Panc1 (cell line): ENCODE measurements around the gene LRFN2. TPM values are rescaled to one million over a fixed set of nuclear protein-coding genes. Genes with fewer than 3 reads are reported as not detected.

Experiments used
- ATAC-seq: fragments of 200-7000 bp; cut with Tn5 transposase; 2 replicates; pipeline ENCODE4 v1.9.1; 2020; ENCODE audit warnings: mild to moderate bottlenecking, moderate library complexity
- BruUV-seq: library from RNA; stranded (reverse); fragments of 400-500 nt; replicated peaks from 2 replicates; lab custom pipeline; 2021; lab: Mats Ljungman, UMichigan
- CTCF ChIA-PET: fragments of 300-600 bp; sonication (Branson Sonifier 250); formaldehyde crosslinking; loops from one replicate; lab custom pipeline; 2022; ENCODE audit warnings: antibody characterized with exemption; lab: Charles Lee
- POLR2A ChIA-PET: fragments of 300-600 bp; sonication (Branson Sonifier 250); formaldehyde crosslinking; loops from one replicate; lab custom pipeline; 2022; ENCODE audit warnings: antibody characterized with exemption; lab: Charles Lee
- DNase-seq: peaks from one replicate; pipeline ENCODE4 v3.0.0-alpha.2; 2010; ENCODE audit warnings: low read depth, low spot score
- H3K27ac ChIP-seq: 2 replicates; pipeline ENCODE4 v1.5.1; 2011; ENCODE audit warnings: mild to moderate bottlenecking, low read length, inconsistent platforms
- H3K27me3 ChIP-seq: fragments of 200-500 bp; sonication (Bioruptor generic); 2 replicates; pipeline ENCODE4 v1.6.0; 2014; ENCODE audit warnings: low read length, inconsistent platforms; ENCODE audit not compliant: control insufficient read depth, insufficient read depth
- H3K36me3 ChIP-seq: fragments of 200-500 bp; sonication (Bioruptor generic); 2 replicates; pipeline ENCODE4 v1.5.1; 2014; ENCODE audit warnings: inconsistent platforms, mild to moderate bottlenecking, low read length, moderate library complexity; ENCODE audit not compliant: control insufficient read depth, insufficient read depth
- H3K4me1 ChIP-seq: 2 replicates; pipeline ENCODE4 v1.5.1; 2011; ENCODE audit warnings: inconsistent platforms, mild to moderate bottlenecking, low read length, moderate library complexity; ENCODE audit not compliant: control insufficient read depth, insufficient read depth
- H3K4me3 ChIP-seq, 2 experiments: 2 replicates each; pipeline ENCODE4 v1.5.1; 2011 to 2012; ENCODE audit warnings: low read depth in 2 of 2, low read length in 2 of 2, mild to moderate bottlenecking in 2 of 2, inconsistent platforms in 1 of 2, moderate library complexity in 1 of 2
- H3K9me3 ChIP-seq: fragments of 200-500 bp; sonication (Bioruptor generic); 2 replicates; pipeline ENCODE4 v1.5.1; 2014; ENCODE audit warnings: low read depth, mild to moderate bottlenecking, inconsistent platforms, low read length, moderate library complexity; ENCODE audit not compliant: control insufficient read depth, insufficient read depth
- CTCF ChIP-seq: fragments of 450-650 bp; IDR thresholded peaks from 2 replicates; pipeline ENCODE4 v1.5.1; 2017; ENCODE audit warnings: mild to moderate bottlenecking
- POLR2AphosphoS5 ChIP-seq: IDR thresholded peaks from 2 replicates; pipeline ENCODE4 v1.6.1; 2012; ENCODE audit warnings: mild to moderate bottlenecking, low read depth, low read length, moderate library complexity
- REST ChIP-seq, 2 experiments: IDR thresholded peaks; 2 replicates each; pipeline ENCODE4 v1.6.1; 2011 to 2012; ENCODE audit warnings: low read depth in 2 of 2, control low read depth in 1 of 2, low read length in 1 of 2, mild to moderate bottlenecking in 1 of 2, moderate library complexity in 1 of 2; ENCODE audit not compliant: insufficient read depth in 1 of 2
- SIN3A ChIP-seq: IDR thresholded peaks from 2 replicates; pipeline ENCODE4 v1.6.1; 2012; ENCODE audit warnings: low read depth, mild to moderate bottlenecking, low read length, moderate library complexity, borderline replicate concordance; ENCODE audit not compliant: insufficient read depth
- TCF7L2 ChIP-seq: IDR thresholded peaks from 2 replicates; pipeline ENCODE4 v1.6.1; 2011; ENCODE audit warnings: mild to moderate bottlenecking, low read depth, low read length, inconsistent platforms
- in situ Hi-C: cut with HindIII; loops from 2 replicates; pipeline ENCODE4 v1.10.0; 2016; ENCODE audit warnings: low sequenced_read_pairs, low pct_unique_long_range_greater_than_20kb
- intact Hi-C: fragments of 100-400 bp; cut with micrococcal nuclease; formaldehyde crosslinking; loops from one replicate; pipeline ENCODE4 v1.10.0; 2022; ENCODE audit not compliant: unreplicated experiment
- total RNA-seq: library from RNA; stranded (reverse); gene quantifications from one replicate; pipeline ENCODE4 v1.2.1, GENCODE V29; 2021; ENCODE audit not compliant: unreplicated experiment

LRFN2 gene
- total RNA-seq, 1 experiment from 2014 or later = 0.05 TPM

DNA sequence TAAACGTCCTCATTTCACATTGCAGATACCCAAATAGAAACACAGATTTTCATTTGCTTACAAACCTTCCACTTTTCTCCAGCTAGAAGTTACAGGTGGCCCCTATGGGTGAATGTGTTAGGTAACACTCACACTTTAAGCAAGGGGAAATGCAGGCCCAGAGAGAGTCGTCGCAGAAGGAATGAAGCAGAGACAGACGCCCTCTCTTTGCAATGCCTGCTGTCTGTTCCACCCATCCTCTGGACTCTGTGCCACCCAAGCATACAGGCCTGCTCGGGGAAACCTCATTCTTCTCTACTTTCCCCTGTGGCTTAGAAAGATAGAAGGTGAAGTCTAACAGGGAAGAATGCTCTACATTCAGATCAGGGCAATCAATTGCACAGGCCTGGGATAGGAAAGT lies 57.2 kb downstream of the LRFN2 start:
- no peak overlapping the region for H3K4me3 ChIP-seq
- TF ChIP-seq SIN3A (no peak), CTCF (no peak), TCF7L2 (no peak), REST (IDR thresholded peaks at IDR 0.05; ENCODE audit: insufficient read depth in 1 of 2, low read depth in 2 of 2, low read length in 1 of 2) (no peak), POLR2AphosphoS5 (no peak)
- intact Hi-C loops (no loop called here), in situ Hi-C loops (no loop called here)
- H3K4me1 ChIP-seq = no peaks in the 10 kb centered on the region
- H3K27ac ChIP-seq = no peak overlapping the region
- POLR2A ChIA-PET = no interaction called here
- DNase-seq (no peak), ATAC-seq (no peak)
- H3K27me3 ChIP-seq = no peaks in the 10 kb centered on the region
- BruUV-seq = no TSS peak
- CTCF ChIA-PET = no interaction called here
- H3K36me3 ChIP-seq = no peaks in the 10 kb centered on the region
- H3K9me3 ChIP-seq = no peaks in the 10 kb centered on the region

DNA sequence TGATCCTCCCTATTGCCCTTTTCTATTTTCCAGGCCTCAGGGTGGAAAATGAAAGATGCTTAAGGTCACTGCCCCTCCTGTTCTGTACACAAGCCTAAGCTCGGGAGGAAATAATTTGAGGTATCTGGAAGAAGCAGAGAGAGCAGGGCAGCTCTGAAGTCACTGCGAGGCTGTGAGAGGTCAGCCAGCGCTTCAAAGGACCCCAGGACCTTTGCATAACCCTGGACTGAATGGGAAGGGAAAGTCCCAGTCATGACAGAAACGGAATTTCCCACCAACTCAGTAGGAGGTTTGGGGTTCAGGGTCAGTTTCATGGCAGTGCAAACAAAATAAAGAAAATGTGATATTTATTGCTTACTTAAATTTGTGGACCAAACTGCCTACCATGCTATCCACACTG lies 58.1 kb downstream of the LRFN2 start:
- no peaks in the 10 kb centered on the region for H3K36me3 ChIP-seq
- POLR2A ChIA-PET = no interaction called here
- no peaks in the 10 kb centered on the region for H3K9me3 ChIP-seq
- H3K4me3 ChIP-seq = no peak overlapping the region
- TF ChIP-seq REST (IDR thresholded peaks at IDR 0.05; ENCODE audit: insufficient read depth in 1 of 2, low read depth in 2 of 2, low read length in 1 of 2) (no peak), SIN3A (no peak), TCF7L2 (no peak), CTCF (no peak), POLR2AphosphoS5 (no peak)
- H3K4me1 ChIP-seq = no peaks in the 10 kb centered on the region
- no peak overlapping the region for H3K27ac ChIP-seq
- no peaks in the 10 kb centered on the region for H3K27me3 ChIP-seq
- no TSS peak for BruUV-seq
- no peak for DNase-seq
- intact Hi-C loops (no loop called here), in situ Hi-C loops (no loop called here)
- ATAC-seq = no peak
- CTCF ChIA-PET = no interaction called here
